ENCODE results near the gene ARL17A. TPM values are rescaled to one million over a fixed set of nuclear protein-coding genes. Genes with fewer than 3 reads are reported as not detected.
"Not testable (repeated sequence)": the region's sequence is repeated elsewhere in the genome, so short reads cannot be mapped to it uniquely, and the experiment has no call there.

Gene ARL17A
- 1 to 10 TPM; 2.3 to 8.0 (median 4.3) TPM for polyA plus RNA-seq

DNA sequence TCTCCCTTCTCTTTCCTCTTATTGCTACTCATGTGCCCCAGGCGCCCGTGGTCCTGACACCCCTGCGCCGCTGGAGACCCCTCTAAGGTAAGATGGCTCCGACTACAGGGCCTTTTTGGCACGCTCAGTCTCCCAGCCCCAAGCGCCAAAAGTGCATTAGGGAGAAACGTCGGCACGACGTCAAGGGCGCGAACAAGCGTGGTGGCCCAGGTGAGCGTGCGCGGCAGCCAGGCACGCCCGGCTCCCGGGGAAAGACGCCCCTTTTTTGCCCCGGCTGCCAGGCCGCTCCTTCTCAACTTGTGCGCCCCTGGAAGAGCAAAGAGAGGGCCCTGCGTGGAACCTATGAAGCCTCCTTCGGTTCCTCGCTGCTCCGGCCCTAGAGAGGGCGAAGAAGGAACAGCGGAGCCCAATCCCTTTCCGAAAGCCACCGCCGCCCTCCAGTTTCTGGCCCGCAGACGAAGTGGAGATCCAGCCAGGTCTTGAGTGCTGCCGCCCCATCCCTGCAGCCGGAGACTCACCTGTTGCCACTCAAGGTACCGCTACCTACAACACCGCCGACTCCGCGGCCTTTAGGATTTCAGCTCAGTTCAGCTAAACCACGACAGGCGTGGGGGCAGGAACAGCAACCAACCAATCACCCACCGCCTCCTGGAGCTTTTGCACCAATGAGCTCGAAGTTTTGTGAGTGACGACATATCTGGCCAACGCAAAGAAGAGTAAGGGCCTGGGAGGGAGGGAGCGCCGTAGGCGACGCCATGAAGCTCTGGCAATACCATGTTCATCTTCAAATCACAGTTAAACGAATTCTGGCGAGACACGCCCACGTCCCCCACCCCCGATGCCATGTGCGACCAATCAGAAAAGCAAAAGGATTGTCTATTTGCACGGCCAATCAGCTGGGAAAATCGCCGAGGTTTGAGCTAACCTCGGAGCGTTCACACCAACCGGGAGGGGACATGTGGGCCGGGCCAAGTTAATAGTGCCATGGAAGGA, at the start of gene ARL17A:
TSS of gene ARL17A (minus strand) at position 609 of the 993 bp plus-strand sequence. CDS start 3,369 bp downstream, outside the sequence.
- peak; percentile 86 to 89 (median 87) for DNase-seq
- Mint-ChIP-seq H3K27ac (peak within 1 kb of the TSS in 2 of 6 donors; percentile 62), H3K4me3 (peak within 1 kb of the TSS in 4 of 5 donors; percentile 55 to 76 (median 68))

DNA sequence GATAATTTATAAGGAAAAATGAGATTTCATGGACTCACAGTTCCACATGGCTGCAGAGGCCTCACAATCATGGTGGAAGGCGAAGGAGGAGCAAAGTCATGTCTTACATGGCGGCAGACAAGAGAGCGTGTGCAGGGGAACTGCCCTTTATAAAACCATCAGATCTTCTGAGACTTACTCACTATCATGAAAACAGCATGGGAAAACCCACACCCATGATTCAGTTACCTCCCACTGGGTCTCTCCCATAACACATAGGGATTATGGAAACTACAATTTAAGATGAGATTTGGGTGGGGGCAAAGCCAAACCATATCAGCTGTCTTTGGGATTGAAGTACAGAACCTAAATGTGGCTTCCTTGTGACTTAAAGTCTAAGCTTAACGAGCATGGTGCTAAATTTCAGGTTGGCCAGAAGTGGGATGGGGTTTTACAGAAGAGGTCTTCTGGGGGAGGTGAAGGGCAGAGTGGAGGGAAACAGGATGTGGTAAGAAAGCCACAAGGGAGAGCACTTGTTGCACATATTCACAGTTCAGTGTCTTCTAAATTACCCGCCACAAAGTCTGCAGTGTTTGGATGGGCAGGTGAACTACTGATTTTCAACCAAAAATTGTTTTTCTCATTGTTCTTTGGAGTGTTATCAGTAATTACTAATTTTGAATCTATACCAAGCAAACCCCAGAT, 49.4 kb upstream of the ARL17A start:
- not testable (repeated sequence) for H3K4me3 Mint-ChIP-seq; H3K4me1 Mint-ChIP-seq; H3K27me3 Mint-ChIP-seq (ENCODE audit: low read depth in 3 of 3); H3K36me3 Mint-ChIP-seq; DNase-seq; H3K9me3 Mint-ChIP-seq; H3K27ac Mint-ChIP-seq

More for the DNA sequence above, at the start of gene ARL17A:
- H3K27me3 Mint-ChIP-seq (ENCODE audit: low read depth in 3 of 3); H3K9me3 Mint-ChIP-seq; H3K4me1 Mint-ChIP-seq; H3K36me3 Mint-ChIP-seq: not testable (repeated sequence)

DNA sequence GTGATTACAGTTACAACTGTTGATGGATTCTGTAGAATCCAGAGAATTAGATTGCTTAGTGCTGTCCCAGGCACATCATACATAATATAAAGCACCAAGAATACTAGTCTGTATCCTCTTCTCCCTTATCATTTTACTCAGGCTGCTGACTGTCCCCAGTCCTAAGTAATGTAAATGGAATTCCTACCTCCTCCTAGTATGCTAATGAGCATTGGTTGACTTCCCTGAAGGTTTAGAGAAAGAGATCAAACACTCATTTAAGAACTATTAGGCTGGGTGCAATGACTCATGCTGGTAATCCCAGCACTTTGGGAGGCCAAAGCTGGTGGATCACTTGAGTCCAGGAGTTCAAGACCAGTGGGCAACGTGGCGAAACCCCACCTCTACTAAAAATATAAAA, 48.0 kb upstream of the ARL17A start:
- H3K36me3 Mint-ChIP-seq, H3K27ac Mint-ChIP-seq, H3K4me3 Mint-ChIP-seq: not testable (repeated sequence)

GRCh38 chr17:46624726-46625125, 45.2 kb upstream of the ARL17A start:
- not testable (repeated sequence) for H3K9me3 Mint-ChIP-seq; H3K27me3 Mint-ChIP-seq (ENCODE audit: low read depth in 3 of 3); H3K27ac Mint-ChIP-seq; H3K4me3 Mint-ChIP-seq; H3K4me1 Mint-ChIP-seq; H3K36me3 Mint-ChIP-seq; DNase-seq

More for the DNA sequence above, 48.0 kb upstream of the ARL17A start:
- DNase-seq; H3K9me3 Mint-ChIP-seq; H3K27me3 Mint-ChIP-seq (ENCODE audit: low read depth in 3 of 3); H3K4me1 Mint-ChIP-seq: not testable (repeated sequence)

- H3K4me3 Mint-ChIP-seq; H3K9me3 Mint-ChIP-seq; H3K36me3 Mint-ChIP-seq; H3K27ac Mint-ChIP-seq; H3K4me1 Mint-ChIP-seq; DNase-seq; H3K27me3 Mint-ChIP-seq (ENCODE audit: low read depth in 3 of 3): not testable (repeated sequence)
Observed at GRCh38 chr17:46623790-46624189, 44.3 kb upstream of the ARL17A start.

DNA sequence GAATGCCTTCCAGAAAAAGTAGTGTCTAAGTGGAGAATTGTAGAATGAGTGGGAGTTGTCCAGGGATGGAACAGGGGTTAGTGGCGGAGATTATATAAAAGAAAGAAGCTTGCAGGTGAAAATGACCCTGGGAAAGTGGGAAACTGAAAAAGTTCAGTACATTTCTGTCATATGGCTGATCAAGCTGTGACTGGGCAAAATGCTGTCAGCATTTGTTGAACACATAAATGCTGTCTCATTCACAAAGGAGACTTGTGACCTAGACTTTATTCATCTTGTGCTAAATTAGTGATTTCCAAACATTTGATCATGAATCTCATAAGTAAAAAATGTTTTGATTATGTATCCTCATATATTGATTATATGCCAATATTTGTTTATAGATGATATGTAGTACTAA, 39.5 kb upstream of the ARL17A start:
- not testable (repeated sequence) for DNase-seq; H3K36me3 Mint-ChIP-seq; H3K9me3 Mint-ChIP-seq; H3K4me1 Mint-ChIP-seq; H3K27me3 Mint-ChIP-seq (ENCODE audit: low read depth in 3 of 3); H3K27ac Mint-ChIP-seq; H3K4me3 Mint-ChIP-seq

DNA sequence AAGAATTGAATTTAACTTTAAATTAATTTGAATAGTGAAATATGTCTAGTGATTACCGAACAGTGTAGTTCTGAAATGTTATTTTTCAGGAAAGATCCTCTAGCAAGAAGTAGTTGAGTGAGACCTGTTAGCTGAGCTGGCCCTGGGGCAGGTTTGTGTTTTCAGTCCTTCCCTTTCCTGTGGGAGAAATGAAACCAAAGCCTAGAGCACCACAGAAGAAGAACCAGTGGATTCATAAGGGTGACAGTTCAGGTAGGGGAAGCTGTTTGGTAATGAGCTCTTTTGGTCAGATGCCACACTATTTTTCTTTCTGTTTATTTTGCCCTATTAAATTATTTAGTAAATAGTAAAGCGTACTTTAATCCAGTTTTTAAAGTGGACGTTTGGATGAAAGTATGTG, 37.6 kb upstream of the ARL17A start:
- H3K27ac Mint-ChIP-seq; H3K4me3 Mint-ChIP-seq; DNase-seq; H3K9me3 Mint-ChIP-seq; H3K36me3 Mint-ChIP-seq; H3K4me1 Mint-ChIP-seq; H3K27me3 Mint-ChIP-seq (ENCODE audit: low read depth in 3 of 3): not testable (repeated sequence)

- not testable (repeated sequence) for DNase-seq; H3K36me3 Mint-ChIP-seq; H3K27me3 Mint-ChIP-seq (ENCODE audit: low read depth in 3 of 3); H3K4me3 Mint-ChIP-seq; H3K4me1 Mint-ChIP-seq; H3K27ac Mint-ChIP-seq; H3K9me3 Mint-ChIP-seq
Observed at GRCh38 chr17:46613876-46614275, 34.4 kb upstream of the ARL17A start.

DNA sequence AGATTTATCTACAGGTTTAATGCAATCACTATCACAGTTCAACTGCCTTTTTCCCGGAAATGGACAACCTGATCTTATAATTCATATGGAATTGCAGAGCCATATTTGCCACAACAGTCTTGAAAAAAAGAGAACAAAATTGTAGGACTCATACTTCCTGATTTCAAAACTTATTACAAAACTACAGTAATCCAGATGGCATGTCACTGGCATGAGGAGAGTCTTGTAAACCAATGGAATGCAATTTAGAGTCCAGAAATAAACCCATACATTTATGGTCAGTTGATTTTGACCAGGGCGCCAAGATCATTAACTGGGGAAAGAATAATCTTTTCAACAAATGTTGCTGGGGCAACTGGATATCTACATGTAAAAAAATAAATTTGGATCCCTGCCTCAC, 31.8 kb upstream of the ARL17A start:
- H3K27me3 Mint-ChIP-seq (ENCODE audit: low read depth in 3 of 3); H3K27ac Mint-ChIP-seq; H3K9me3 Mint-ChIP-seq; H3K36me3 Mint-ChIP-seq; H3K4me3 Mint-ChIP-seq; DNase-seq; H3K4me1 Mint-ChIP-seq: not testable (repeated sequence)

- H3K27me3 Mint-ChIP-seq (ENCODE audit: low read depth in 3 of 3); H3K36me3 Mint-ChIP-seq; H3K27ac Mint-ChIP-seq; H3K4me1 Mint-ChIP-seq; H3K4me3 Mint-ChIP-seq; DNase-seq; H3K9me3 Mint-ChIP-seq: not testable (repeated sequence)
Observed at GRCh38 chr17:46603125-46603524, 23.6 kb upstream of the ARL17A start.

DNA sequence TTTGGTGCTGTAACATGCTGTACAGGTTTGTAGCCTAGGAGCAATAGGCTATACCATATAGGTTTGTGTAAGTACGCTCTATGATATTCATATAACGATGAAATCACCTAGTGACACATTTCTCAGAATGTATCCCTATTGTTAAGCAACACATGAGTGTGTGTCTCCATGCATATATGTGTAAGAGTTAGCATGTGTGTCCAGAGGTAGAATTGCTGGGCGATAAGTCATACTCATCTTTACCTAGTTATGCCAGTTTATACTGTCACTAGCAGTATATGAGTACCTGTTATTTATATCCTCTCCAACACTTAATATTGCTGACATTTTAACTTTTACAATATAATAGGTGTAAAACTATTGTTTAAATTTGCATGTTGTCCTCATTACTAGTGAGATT, 21.3 kb upstream of the ARL17A start:
- not testable (repeated sequence) for H3K27ac Mint-ChIP-seq; H3K4me1 Mint-ChIP-seq; H3K36me3 Mint-ChIP-seq; DNase-seq; H3K27me3 Mint-ChIP-seq (ENCODE audit: low read depth in 3 of 3); H3K4me3 Mint-ChIP-seq; H3K9me3 Mint-ChIP-seq

DNA sequence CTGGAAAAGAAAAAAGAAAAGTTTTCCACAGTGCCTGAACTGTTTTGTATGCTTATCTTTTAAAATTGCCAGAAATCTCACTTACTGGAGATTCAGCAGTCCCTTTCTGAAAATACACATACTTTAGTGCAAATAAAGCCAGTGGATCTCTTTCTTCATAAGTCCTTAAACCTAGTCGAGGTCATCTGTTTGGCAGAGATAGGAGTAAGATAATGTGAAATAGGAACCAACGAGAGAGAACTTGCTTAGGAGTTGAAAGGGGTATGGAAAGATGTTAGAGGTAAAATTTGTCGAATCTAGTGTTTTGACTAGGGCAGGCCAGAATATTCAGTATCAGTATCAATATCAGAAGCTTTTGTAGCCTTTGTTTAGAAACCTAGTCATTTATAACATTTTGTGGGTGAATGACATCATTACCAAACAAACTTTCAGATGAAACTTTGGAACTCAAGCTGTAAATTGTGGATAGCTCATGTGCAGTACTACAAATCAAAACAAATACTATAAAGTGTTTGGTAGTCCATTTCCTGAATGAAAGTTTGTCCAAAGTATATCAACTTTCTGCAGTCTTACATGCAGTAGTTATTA, 18.9 kb upstream of the ARL17A start:
- not testable (repeated sequence) for H3K27ac Mint-ChIP-seq

DNA sequence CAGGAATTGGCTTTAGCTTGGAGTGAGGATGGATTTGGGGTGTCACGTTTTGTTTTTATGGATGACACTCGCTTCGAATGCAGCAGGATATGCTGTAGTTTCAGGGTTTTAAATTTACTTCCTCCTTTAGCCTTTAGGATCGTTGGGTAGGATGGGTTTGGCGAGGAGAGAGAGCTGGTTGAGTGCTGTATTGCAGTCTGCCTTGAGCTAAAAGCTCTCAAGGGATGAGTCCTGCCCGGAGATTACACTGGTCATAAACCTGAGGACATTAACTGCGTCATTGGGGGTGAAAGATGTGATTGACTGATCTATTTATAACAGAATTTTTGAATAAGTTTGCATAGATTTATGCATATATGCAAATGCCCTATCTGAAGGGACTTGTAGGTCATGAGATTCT, 11.8 kb upstream of the ARL17A start:
- not testable (repeated sequence) for H3K36me3 Mint-ChIP-seq; DNase-seq; H3K4me1 Mint-ChIP-seq; H3K9me3 Mint-ChIP-seq; H3K4me3 Mint-ChIP-seq; H3K27ac Mint-ChIP-seq; H3K27me3 Mint-ChIP-seq (ENCODE audit: low read depth in 3 of 3)

More for the DNA sequence above, 18.9 kb upstream of the ARL17A start:
- H3K27me3 Mint-ChIP-seq (ENCODE audit: low read depth in 3 of 3); H3K9me3 Mint-ChIP-seq; H3K4me1 Mint-ChIP-seq; H3K36me3 Mint-ChIP-seq; DNase-seq; H3K4me3 Mint-ChIP-seq: not testable (repeated sequence)
